Stimulated activated CD8-positive, alpha-beta memory T cell treated with anti-CD3 and anti-CD28 coated beads, Interleukin-12 subunit alpha, Interleukin-12 subunit beta, amount 100 ng/mL, for 24 hours (primary cell): ENCODE data around the gene CLASRP.
"Not testable (repeated sequence)": the region's sequence is repeated elsewhere in the genome, so short reads cannot be mapped to it uniquely, and the experiment has no call there.

ENCODE experiments used
- DNase-seq: peaks from one replicate; pipeline ENCODE4 v3.0.0-alpha.2; 2020; ENCODE audit errors: extremely low read depth

CLASRP gene, protein sequence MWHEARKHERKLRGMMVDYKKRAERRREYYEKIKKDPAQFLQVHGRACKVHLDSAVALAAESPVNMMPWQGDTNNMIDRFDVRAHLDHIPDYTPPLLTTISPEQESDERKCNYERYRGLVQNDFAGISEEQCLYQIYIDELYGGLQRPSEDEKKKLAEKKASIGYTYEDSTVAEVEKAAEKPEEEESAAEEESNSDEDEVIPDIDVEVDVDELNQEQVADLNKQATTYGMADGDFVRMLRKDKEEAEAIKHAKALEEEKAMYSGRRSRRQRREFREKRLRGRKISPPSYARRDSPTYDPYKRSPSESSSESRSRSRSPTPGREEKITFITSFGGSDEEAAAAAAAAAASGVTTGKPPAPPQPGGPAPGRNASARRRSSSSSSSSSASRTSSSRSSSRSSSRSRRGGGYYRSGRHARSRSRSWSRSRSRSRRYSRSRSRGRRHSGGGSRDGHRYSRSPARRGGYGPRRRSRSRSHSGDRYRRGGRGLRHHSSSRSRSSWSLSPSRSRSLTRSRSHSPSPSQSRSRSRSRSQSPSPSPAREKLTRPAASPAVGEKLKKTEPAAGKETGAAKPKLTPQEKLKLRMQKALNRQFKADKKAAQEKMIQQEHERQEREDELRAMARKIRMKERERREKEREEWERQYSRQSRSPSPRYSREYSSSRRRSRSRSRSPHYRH

GRCh38 chr19:45038931-45039893 is at the start of gene CLASRP:
Gene CLASRP, plus strand, starts transcription at chr19:45039045. Its CDS starts 1,168 bp downstream, at chr19:45040213.
- DNase-seq, result peak; percentile 79

- no peak for DNase-seq
Observed at GRCh38 chr19:44990459-44990858, 48.4 kb upstream of the CLASRP start.

- DNase-seq, result no peak
Observed at GRCh38 chr19:44990966-44991365, 47.9 kb upstream of the CLASRP start.

GRCh38 chr19:44992336-44993163 is 46.3 kb upstream of the CLASRP start:
- DNase-seq, result no peak

GRCh38 chr19:44993526-44993925 is 45.3 kb upstream of the CLASRP start:
- no peak for DNase-seq

DNA sequence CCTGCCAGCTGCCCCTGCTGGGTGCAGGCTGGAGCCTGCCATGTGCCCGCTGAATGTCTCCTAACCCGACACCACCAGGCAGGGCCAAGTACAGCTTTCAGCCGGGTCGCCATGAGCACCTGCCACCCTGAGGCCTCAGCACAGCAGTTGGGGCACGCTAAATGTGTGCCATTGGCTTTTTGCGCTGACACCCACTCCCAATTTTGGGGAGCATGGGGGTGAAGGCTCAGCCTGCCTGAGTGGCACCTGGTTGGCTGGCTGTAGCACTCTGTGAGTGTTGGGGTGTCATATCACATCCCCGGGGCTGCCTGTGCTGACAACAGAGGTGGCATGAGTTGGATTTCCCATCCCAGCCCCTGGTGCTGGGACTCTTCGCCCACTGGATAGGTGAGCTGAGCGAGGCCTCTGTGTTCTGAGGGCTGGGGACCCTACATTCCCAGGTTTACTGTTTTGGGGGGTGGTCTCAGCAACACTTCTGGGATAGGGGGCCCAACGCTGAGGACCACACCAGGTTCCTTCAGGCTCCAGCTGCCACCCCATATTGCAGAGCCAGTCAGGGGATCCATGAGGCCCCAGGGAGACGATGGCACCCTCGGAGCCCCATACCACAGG is 44.8 kb upstream of the CLASRP start:
- no peak for DNase-seq

GRCh38 chr19:44998025-44998424 is 40.8 kb upstream of the CLASRP start:
- DNase-seq, result no peak

DNA sequence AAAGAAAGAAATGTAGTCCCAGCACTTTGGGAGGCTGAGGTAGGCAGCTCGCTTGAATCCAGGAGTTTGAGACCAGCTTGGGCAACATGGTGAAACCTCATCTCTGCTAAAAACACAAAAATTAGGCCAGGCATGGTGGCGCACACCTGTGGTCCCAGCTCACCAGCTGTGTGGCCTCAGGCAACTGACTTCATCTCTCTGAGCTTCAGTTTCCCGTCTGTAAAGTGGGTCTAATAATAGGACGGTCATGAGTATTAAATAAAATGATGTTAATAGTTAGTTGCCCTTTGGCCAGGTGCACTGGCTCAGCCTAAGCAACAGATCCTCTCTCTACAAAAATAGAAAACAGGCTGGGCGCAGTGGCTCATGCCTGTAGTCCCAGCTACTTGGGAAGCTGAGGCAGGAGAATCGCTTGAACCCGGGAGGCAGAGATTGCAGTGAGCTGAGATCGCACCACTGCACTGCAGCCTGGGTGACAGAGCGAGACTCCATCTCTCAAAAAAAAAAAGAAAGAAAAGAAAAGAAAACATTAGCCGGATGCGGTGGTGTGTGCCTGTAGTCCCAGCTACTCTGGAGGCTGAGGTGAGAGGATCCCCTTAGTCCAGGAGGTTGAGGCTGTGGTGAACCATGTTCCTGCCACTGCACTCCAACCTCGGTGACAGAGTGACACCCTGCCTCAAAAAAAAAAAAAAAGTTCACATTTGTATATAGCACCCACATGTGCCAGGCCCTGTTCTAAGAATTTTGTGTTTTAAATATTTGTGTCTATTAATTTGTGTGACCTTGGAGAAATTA is 39.5 kb upstream of the CLASRP start:
- not testable (repeated sequence) for DNase-seq

DNA sequence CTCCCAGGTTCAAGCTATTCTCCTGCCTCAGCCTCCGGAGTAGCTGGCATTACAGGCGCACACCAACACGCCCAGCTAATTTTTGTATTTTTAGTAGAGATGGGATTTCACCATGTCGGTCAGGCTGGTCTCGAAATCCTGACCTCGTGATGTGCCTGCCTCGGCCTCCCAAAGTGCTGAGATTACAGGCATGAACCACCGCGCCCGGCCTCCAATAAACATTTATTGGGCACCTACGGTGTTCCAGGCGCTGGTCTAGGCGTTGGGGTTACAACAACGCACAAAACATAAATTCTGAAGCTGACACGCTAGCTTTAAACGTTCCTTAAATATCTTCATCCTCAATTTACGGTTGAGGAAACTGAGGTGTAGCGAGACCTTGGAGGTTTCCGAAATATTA is 38.2 kb upstream of the CLASRP start:
- not testable (repeated sequence) for DNase-seq

DNA sequence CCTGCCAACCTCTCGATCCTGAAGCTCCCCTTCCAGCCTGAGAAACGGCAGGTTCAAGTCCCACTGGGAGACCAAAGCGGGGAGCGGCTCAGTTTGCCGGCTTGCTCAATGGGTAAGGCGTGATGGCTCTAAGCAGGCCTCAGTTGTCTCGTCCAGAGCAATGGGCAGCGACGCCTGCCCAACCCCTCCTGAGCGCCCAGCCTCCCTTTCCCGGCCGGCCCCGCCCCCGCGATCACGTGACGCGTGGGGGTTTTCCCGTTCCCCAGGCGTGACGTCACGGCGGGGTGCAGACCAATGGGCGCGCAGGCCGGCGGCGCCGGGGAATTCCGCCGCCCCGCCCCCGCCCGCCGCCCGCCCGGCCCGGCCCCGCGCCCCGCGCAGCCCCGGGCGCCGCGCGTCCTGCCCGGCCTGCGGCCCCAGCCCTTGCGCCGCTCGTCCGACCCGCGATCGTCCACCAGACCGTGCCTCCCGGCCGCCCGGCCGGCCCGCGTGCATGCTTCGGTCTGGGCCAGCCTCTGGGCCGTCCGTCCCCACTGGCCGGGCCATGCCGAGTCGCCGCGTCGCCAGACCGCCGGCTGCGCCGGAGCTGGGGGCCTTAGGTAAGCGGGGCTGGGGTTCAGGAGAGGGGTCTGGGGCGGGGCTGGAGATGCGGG is 37.6 kb upstream of the CLASRP start, which contains the start of gene RELB:
TSS of gene RELB (plus strand) at position 378 of the 653 bp plus-strand sequence. CDS start at position 494, 116 bp downstream.
- peak; percentile 89 for DNase-seq

DNA sequence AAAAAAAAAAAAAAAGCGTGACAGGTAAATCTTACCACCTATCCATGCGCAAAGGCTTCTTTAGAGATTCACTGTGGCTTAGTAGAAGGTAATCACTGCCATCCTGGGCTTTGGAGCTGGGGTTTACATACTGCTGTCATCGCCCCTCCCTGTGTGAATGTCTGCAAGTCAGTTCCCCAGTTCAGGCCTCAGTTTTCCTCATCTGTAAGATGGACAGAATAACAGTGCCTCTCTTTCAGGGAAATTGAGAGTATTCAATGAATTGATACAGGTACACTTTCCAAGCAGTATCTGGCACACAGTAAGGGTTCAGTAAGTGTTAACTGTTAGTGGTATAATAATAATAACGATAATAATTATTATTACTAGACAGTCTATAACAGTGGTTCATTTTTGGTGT is 35.4 kb upstream of the CLASRP start:
- DNase-seq, result no peak

DNA sequence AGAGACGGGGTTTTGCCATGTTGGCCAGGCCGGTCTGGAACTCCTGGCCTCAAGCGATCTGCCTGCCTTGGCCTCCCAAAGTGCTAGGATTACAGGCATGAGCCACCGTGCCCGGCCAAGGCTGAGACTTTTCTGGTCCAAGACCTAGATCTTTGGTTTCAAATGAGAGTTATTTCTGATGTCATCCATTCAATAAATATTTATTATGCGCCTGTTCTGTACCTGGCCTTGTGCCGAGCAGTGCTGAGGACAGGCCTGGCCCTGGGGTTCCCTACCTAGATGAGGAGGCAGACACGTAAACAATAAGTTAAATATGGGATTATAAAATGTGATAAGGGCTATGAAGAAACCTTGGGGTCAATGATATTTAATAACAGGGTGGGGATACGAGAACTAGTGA is 33.1 kb upstream of the CLASRP start:
- DNase-seq, result no peak

- no peak for DNase-seq
Observed at GRCh38 chr19:45008552-45008951, 30.3 kb upstream of the CLASRP start.

DNA sequence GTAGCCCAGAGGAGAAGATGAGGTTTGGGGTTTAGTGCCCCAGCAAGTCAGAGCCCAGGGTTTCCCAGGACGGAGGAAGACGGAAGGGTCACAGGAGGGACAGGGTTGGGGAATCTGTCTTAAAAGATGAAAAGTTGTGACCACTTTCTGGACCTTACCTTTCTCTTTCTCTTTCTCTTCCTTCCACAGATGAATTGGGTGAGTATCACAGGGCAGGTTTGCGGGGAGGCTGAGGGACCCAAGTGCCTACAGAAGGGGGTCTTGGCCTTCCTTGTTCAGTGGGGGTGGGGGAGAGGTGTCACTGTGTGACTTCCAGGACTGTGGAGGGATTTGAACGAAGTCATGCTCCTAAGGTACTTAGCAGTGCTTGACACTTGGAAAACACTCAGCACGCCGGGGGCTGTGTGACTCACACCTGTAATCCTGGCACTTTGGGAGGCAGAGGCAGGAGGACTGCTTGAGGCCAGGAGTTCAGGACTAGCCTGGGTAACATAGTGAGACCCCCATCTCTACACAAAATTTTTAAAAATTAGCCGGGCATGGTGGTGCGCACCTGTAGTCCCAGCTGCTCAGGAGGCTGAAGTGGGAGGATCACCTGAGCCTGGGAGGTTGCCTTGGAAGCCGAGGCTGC is 29.1 kb upstream of the CLASRP start:
- DNase-seq, result no peak

GRCh38 chr19:45010306-45010705 is 28.5 kb upstream of the CLASRP start:
- no peak for DNase-seq

DNA sequence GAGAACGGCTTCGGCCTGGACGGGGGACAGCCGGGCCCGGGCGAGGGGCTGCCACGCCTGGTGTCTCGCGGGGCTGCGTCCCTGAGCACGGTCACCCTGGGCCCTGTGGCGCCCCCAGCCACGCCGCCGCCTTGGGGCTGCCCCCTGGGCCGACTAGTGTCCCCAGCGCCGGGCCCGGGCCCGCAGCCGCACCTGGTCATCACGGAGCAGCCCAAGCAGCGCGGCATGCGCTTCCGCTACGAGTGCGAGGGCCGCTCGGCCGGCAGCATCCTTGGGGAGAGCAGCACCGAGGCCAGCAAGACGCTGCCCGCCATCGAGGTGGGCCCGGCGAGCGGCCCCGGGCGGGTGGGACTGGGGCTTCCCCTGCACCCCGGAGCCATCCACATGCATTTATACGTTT is 26.9 kb upstream of the CLASRP start:
- DNase-seq, result no peak

GRCh38 chr19:45016388-45017314 is 22.2 kb upstream of the CLASRP start:
- peak; percentile 31 for DNase-seq

DNA sequence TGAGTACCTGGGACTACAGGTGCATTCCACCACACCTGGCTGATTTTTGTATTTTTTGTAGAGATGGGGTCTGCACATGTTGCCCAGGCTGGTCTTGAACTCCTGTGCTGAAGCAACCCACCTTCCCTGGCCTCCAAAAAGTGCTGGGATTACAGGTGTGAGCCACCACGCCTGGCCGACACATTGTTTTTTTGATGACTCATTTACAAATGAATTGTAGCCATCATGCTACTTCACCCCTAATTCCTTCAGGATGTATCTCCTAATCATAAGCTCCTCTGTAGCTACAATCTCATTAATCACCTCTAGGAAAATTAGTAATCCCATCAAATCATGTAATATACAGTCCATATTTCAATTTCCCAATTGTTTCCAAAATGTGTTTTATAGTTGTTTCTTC is 19.7 kb upstream of the CLASRP start:
- DNase-seq, result no peak
